GM23248 (cell line): Measurements from ENCODE around the gene LGALS1.

Experiments used
- EZH2 ChIP-seq: fragments of 200-600 bp; sonication (generic); IDR thresholded peaks from 2 replicates; pipeline ENCODE4 v1.6.1; 2018; ENCODE audit warnings: antibody characterized with exemption, mild to moderate bottlenecking; ENCODE audit not compliant: insufficient read depth, poor library complexity, severe bottlenecking
- EZH2phosphoT487 ChIP-seq: fragments of 200-600 bp; sonication (generic); IDR thresholded peaks from 2 replicates; pipeline ENCODE4 v1.6.1; 2018; ENCODE audit warnings: antibody characterized with exemption, moderate library complexity, mild to moderate bottlenecking, low read depth; ENCODE audit not compliant: insufficient read depth

GRCh38 chr22:37709445-37709765 lies 34.0 kb downstream of the LGALS1 start:
- TF ChIP-seq EZH2 = no peak
- no peak for TF ChIP-seq EZH2phosphoT487
